HG02623 (cell line): Measurements from ENCODE around the gene MOSPD3.
"Not testable (repeated sequence)": the region's sequence is repeated elsewhere in the genome, so short reads cannot be mapped to it uniquely, and the experiment has no call there.

Experiments
- ATAC-seq: cut with Tn5 transposase; IDR thresholded peaks from one replicate; pipeline ENCODE4 v1.9.1; 2021; ENCODE audit warnings: moderate library complexity; ENCODE audit not compliant: unreplicated experiment

The MOSPD3 gene

GRCh38 chr7:100662194-100662776 is 49.9 kb downstream of the MOSPD3 start:
- ATAC-seq = not testable (repeated sequence)
